ENCODE measurements around the gene TRMT112.

Gene TRMT112

GRCh38 chr11:64276653-64277431 lies 40.5 kb downstream of the TRMT112 start:
- in situ Hi-C loops (cut with HindIII; ENCODE audit: low sequenced_read_pairs) = no loop called here

- in situ Hi-C loops (cut with HindIII; ENCODE audit: low sequenced_read_pairs) = no loop called here
Observed at GRCh38 chr11:64275841-64276240, 41.5 kb downstream of the TRMT112 start.

GRCh38 chr11:64275031-64275800 lies 42.1 kb downstream of the TRMT112 start:
- in situ Hi-C loops (cut with HindIII; ENCODE audit: low sequenced_read_pairs) = no loop called here

GRCh38 chr11:64269540-64270220 lies 47.7 kb downstream of the TRMT112 start:
- in situ Hi-C loops (cut with HindIII; ENCODE audit: low sequenced_read_pairs) = no loop called here

- in situ Hi-C loops (cut with HindIII; ENCODE audit: low sequenced_read_pairs) = no loop called here
Observed at GRCh38 chr11:64268893-64269539, 48.3 kb downstream of the TRMT112 start.

- in situ Hi-C loops (cut with HindIII; ENCODE audit: low sequenced_read_pairs) = no loop called here
Observed at GRCh38 chr11:64268025-64268892, 49.1 kb downstream of the TRMT112 start.

GRCh38 chr11:64267207-64267945 lies 50.0 kb downstream of the TRMT112 start:
- in situ Hi-C loops (cut with HindIII; ENCODE audit: low sequenced_read_pairs) = no loop called here
